ENCODE measurements around the gene SFT2D1. TPM values are rescaled to one million over a fixed set of nuclear protein-coding genes. Genes with fewer than 3 reads are reported as not detected.

SFT2D1 gene
- total and polyA plus RNA-seq, 9 of the 15 experiments (the other 6 are each of a cell fraction or from before 2014, with no cell fraction given), result 54.4 to 140 (median 74.6) TPM

- TF ChIP-seq ZNF699 (CRISPR knock-in tag; IDR thresholded peaks at IDR 0.05; ENCODE audit: insufficient replicate concordance) (no peak), SMAD4 (CRISPR knock-in tag; conservative IDR thresholded peaks at IDR 0.05) (no peak), ERF (CRISPR knock-in tag; IDR thresholded peaks at IDR 0.05) (no peak), KDM1A (IDR thresholded peaks at IDR 0.05) (no peak), TFAP4 (CRISPR knock-in tag; IDR thresholded peaks at IDR 0.05; ENCODE audit: borderline replicate concordance) (no peak), NR1H2 (CRISPR knock-in tag; IDR thresholded peaks at IDR 0.05) (no peak), HMGXB4 (CRISPR knock-in tag; IDR thresholded peaks at IDR 0.05) (no peak), ZNF764 (CRISPR knock-in tag; IDR thresholded peaks at IDR 0.05; ENCODE audit: low read depth) (no peak)
Measured at GRCh38 chr6:166388290-166389004, 46.1 kb upstream of the SFT2D1 start (continued).
